Sigmoid colon (tissue), 7 donors: ENCODE measurements around the gene SKI. TPM values are rescaled to one million over a fixed set of nuclear protein-coding genes. Genes with fewer than 3 reads are reported as not detected.

Experiments used
- DNase-seq: peaks from one replicate; pipeline ENCODE4 v3.0.0-alpha.2; 2019
- H3K27ac ChIP-seq, 4 donors: fragments of 200-600 bp; sonication (generic); one replicate each; pipeline ENCODE4 v1.5.1; 2016 to 2019; ENCODE audit warnings: mild to moderate bottlenecking in 1 of 4
- H3K27me3 ChIP-seq, 3 donors: fragments of 200-600 bp; sonication (generic); one replicate each; pipeline ENCODE4 v1.5.1; 2019; ENCODE audit warnings: mild to moderate bottlenecking in 1 of 3
- H3K36me3 ChIP-seq, 4 donors: fragments of 200-600 bp; sonication (generic); one replicate each; pipeline ENCODE4 v1.5.1; 2016 to 2019
- H3K4me1 ChIP-seq, 4 donors: fragments of 200-600 bp; sonication (generic); one replicate each; pipeline ENCODE4 v1.5.1; 2017 to 2019
- H3K4me3 ChIP-seq, 4 donors: fragments of 200-600 bp; sonication (generic); one replicate each; pipeline ENCODE4 v1.5.1; 2017 to 2019; ENCODE audit warnings: mild to moderate bottlenecking in 2 of 4, moderate library complexity in 1 of 4
- H3K9me3 ChIP-seq, 4 donors: fragments of 200-600 bp in 3 of 4; sonication (generic) in 3 of 4; one replicate each; pipeline versions ENCODE4 v1.5.1 to v1.6.1; 2013 to 2019
- EP300 ChIP-seq, 4 donors: sonication (generic); formaldehyde crosslinking; IDR thresholded peaks; one replicate each; pipeline ENCODE4 v1.6.1; 2017; ENCODE audit warnings: antibody characterized with exemption in 4 of 4
- POLR2A ChIP-seq, 2 donors: fragments of 450-650 bp; IDR thresholded peaks; one replicate each; pipeline ENCODE4 v1.6.1; 2016; ENCODE audit warnings: antibody characterized with exemption in 2 of 2, mild to moderate bottlenecking in 2 of 2, moderate library complexity in 2 of 2
- POLR2AphosphoS5 ChIP-seq, 4 donors: sonication (generic); formaldehyde crosslinking; IDR thresholded peaks; one replicate each; pipeline ENCODE4 v1.6.1; 2017; ENCODE audit warnings: antibody characterized with exemption in 4 of 4
- WGBS, 2 donors: extraction: QIAGEN DNeasy Blood & Tissue Kit; methylation state at CpG; one replicate each; pipeline ENCODE4 v1.1.7; 2013; 5-methylcytosine and 5-hydroxymethylcytosine counted together
- intact Hi-C: fragments of 100-400 bp; cut with DNase I; formaldehyde crosslinking; loops from one replicate; pipeline ENCODE4 v1.15.1; 2023
- polyA plus RNA-seq, 3 donors: library from polyadenylated mRNA; stranded (reverse); fragments of 200-250 nt; gene quantifications; one replicate each; pipeline ENCODE4 v1.2.3, GENCODE V29; 2013
- total RNA-seq, 4 donors: library from RNA; depleted of rRNA; stranded (reverse); fragments of >200 nt; gene quantifications; one replicate each; pipeline ENCODE4 v1.1.0, GENCODE V29; 2016
- TF ChIP-seq, protein P1 (sequence below), 4 experiments: fragments of 450-650 bp in 3 of 4; fragments of 200-600 bp in 1 of 4; IDR thresholded peaks; one replicate each; pipeline ENCODE4 v1.5.1; 2016 to 2019; ENCODE audit warnings: antibody characterized with exemption in 4 of 4, mild to moderate bottlenecking in 3 of 4, moderate library complexity in 2 of 4
- donor health status: healthy with polysubstance abuse.
- donor health status: Bipolar disorder and iron deficiency.
- donor health status: healthy.

Gene SKI
- total and polyA plus RNA-seq, 7 donors, result 5.8 to 50.4 (median 19.3) TPM

DNA sequence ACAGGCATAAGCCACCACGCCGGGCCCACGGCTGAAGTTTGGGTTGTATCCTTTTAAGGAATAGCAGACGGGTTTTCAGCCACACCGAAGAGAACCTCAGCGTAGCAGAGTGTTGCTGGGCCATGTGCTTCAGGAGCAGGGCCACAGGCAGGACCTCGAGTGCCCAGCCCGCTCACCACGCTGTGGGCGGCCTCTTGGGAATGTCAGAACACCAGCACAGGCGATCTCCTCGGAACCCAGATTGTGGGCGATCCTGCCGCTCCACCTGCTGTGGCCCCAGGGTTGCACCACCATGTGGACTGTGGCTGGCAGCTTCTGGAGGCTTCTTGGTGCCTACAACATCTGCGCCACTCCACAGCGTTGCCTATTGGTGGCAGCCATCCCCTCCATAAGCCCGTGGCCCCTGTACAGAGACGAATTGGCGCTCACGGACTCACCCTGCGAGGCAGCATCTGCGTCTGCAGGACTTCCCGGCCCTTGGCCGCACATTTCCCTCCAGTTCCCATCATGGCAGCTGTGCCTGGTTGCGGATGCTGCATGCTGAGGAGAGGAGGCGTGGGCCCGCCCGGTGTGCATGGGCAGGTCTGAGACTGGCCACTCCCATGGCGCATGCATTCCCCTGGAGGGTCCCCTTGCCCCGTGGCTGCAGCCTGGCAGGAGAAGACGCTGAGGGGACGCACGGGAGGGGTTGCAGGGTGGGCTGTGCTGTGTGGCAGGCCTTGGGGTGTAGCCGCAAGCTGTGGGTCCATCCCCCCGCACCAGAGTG is 69.3 kb downstream of the SKI start:
- Histone ChIP-seq H3K27ac (peak overlapping the region in 1 of 4 donors; percentile 12), H3K27me3 (no peaks in the 10 kb centered on the region), H3K9me3 (no peaks in the 10 kb centered on the region), H3K4me3 (no peak overlapping the region), H3K36me3 (no peaks in the 10 kb centered on the region), H3K4me1 (peaks cover 0 to 90% (median 84%) of the 10 kb centered on the region in 4 donors)
- no peak for DNase-seq
- 96 to 97% methylated on average over 35 of the region's 35 CpGs for WGBS, 2 donors
- no peak for TF ChIP-seq EP300 (IDR thresholded peaks at IDR 0.05)
- TF ChIP-seq POLR2AphosphoS5 (IDR thresholded peaks at IDR 0.05), result no peak
- TF ChIP-seq, protein P1, sequence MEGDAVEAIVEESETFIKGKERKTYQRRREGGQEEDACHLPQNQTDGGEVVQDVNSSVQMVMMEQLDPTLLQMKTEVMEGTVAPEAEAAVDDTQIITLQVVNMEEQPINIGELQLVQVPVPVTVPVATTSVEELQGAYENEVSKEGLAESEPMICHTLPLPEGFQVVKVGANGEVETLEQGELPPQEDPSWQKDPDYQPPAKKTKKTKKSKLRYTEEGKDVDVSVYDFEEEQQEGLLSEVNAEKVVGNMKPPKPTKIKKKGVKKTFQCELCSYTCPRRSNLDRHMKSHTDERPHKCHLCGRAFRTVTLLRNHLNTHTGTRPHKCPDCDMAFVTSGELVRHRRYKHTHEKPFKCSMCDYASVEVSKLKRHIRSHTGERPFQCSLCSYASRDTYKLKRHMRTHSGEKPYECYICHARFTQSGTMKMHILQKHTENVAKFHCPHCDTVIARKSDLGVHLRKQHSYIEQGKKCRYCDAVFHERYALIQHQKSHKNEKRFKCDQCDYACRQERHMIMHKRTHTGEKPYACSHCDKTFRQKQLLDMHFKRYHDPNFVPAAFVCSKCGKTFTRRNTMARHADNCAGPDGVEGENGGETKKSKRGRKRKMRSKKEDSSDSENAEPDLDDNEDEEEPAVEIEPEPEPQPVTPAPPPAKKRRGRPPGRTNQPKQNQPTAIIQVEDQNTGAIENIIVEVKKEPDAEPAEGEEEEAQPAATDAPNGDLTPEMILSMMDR (IDR thresholded peaks at IDR 0.05), result no peak
- TF ChIP-seq POLR2A (IDR thresholded peaks at IDR 0.05), result no peak
- intact Hi-C loops, result no loop called here

DNA sequence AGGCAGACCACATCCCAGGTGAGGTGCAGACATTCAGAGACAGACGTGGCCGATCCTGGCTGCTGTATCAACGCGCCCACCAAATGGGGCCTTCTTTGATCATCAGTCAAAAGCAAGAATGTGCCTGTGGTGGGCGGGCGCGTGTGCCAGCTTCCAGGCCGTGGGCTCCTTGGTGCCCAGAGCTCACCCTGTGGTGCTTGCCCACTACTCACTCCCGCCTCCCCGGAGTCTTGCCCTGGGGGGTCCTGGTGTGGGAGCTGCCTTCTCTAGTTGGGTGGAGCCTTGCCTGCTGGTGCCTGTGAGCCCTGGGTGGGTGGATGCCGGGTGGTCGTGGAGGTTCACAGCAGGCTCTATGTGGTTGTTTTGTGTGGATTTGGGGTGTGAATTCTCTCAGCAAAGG is 70.6 kb downstream of the SKI start:
- H3K27ac ChIP-seq, result peak overlapping the region; percentile 70 to 79 (median 74)
- no peaks in the 10 kb centered on the region for H3K9me3 ChIP-seq
- H3K36me3 ChIP-seq, result peaks cover 0 to 8% (median 7%) of the 10 kb centered on the region in 4 donors
- no peak overlapping the region for H3K4me3 ChIP-seq
- intact Hi-C loops, result no loop called here
- no peak for DNase-seq
- 88 to 89% methylated on average over 12 of the region's 12 CpGs for WGBS, 2 donors
- H3K4me1 ChIP-seq, result peaks cover 0 to 90% (median 77%) of the 10 kb centered on the region in 4 donors
- TF ChIP-seq EP300 (IDR thresholded peaks at IDR 0.05), result no peak
- TF ChIP-seq POLR2AphosphoS5 (IDR thresholded peaks at IDR 0.05), result no peak
- TF ChIP-seq POLR2A (IDR thresholded peaks at IDR 0.05), result no peak
- TF ChIP-seq, protein P1 (IDR thresholded peaks at IDR 0.05), result no peak
- H3K27me3 ChIP-seq, result no peaks in the 10 kb centered on the region

DNA sequence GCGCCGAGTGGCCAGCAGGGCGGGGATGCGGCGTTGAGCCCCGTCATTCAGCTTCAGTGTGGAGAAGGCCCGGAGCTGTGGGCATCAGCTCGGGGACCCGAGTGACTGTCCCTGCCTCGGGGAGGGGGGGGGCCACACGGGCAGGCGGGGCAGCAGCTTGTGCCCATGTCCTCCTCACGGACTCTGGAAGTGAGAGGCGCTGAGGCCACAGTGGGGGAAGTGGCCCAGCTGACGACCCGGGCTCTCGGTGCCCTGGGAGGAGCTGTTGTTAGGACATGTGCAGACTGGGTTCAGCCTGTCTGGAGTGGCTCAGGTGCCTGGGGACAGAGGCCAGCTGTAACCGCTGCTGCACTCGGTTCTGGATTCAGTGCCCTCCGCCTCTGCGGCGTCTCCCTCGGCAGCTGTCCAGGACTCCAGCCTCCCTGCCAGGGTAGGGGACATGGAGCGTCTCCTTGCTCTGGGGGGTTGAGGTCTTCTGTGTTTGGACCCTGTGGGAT is 71.1 kb downstream of the SKI start:
- Histone ChIP-seq H3K36me3 (peaks cover 0 to 13% (median 11%) of the 10 kb centered on the region in 4 donors), H3K27ac (peak overlapping the region; percentile 70 to 79 (median 74)), H3K9me3 (no peaks in the 10 kb centered on the region), H3K4me3 (no peak overlapping the region), H3K4me1 (peaks cover 0 to 90% (median 77%) of the 10 kb centered on the region in 4 donors), H3K27me3 (no peaks in the 10 kb centered on the region)
- no peak for DNase-seq
- peak in 1 of 4 donors; percentile 15 for TF ChIP-seq POLR2AphosphoS5 (IDR thresholded peaks at IDR 0.05)
- TF ChIP-seq, protein P1 (IDR thresholded peaks at IDR 0.05), result no peak
- intact Hi-C loops, result no loop called here
- 76% methylated on average over 24 of the region's 24 CpGs for WGBS, 2 donors

DNA sequence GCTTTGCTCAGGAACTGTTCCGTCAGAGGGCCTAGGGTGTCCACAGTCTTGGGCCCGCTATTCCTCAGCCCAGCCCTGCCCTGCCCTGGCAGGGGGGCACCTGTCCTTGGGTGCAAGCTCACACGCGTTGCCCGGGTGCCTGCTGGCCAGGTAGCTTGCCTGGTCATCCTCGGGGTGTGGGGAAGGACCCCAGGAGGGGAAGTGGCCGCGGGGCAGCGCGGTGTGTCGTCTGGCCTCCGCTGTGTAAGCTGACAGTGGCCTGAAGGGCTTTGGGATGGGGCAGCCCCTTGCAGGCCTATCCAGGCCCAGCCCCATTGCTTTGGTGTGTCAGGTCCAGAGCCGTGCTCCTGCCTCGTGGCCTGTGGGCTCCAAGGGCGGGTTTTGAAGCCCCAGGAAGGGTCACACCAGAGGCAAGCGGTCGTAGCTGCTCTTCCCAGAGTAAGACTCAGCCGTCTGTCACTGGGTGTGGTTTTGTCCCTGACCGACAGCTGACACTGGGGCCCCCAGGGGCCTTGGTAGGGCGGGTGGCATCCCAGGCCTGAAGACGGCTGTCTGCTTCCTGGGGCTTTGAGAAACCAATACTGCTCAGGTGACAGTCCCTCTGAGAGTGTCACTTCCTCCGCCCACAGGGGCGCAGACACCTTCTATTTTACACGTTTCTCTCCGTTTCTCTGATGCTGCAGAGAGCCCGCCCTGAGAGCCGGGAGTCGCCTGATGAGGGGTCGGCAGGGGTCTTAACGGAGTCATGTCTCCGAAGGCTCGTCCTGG is 72.1 kb downstream of the SKI start:
- DNase-seq, result no peak
- TF ChIP-seq, protein P1 (IDR thresholded peaks at IDR 0.05), result no peak
- TF ChIP-seq POLR2AphosphoS5 (IDR thresholded peaks at IDR 0.05) (no peak), POLR2A (IDR thresholded peaks at IDR 0.05) (no peak)
- WGBS, 2 donors, result 58 to 75% methylated on average over 32 of the region's 32 CpGs

More for the DNA sequence above, 72.1 kb downstream of the SKI start:
- peaks cover 0 to 19% (median 17%) of the 10 kb centered on the region in 4 donors for H3K36me3 ChIP-seq
- no peaks in the 10 kb centered on the region for H3K9me3 ChIP-seq
- H3K27me3 ChIP-seq, result no peaks in the 10 kb centered on the region
- peaks cover 0 to 90% (median 77%) of the 10 kb centered on the region in 4 donors for H3K4me1 ChIP-seq
- intact Hi-C loops, result no loop called here
- H3K27ac ChIP-seq, result peak overlapping the region; percentile 70 to 79 (median 74)
- peak overlapping the region in 3 of 4 donors; percentile 16 to 33 (median 29) for H3K4me3 ChIP-seq
